ENCODE data around the gene SNX8.

DNA sequence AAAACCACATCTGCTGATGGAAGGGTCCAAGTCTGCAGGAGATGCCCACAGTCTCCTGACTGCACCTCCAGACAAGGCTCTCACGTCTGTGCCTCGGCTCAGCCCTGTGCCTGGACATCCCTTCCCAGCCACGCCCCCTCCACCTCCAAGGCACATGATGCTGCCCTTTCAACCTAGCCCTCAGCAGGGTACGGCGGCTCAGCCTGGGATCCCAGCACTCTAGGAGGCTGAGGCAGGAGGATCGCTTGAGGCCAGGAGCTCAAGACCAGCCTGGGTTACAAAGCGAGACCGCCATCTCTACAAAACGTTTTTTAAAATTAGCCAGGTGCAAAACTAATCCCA, 95.8 kb downstream of the SNX8 start:
- TF ChIP-seq ZNF274 (IDR thresholded peaks at IDR 0.05; ENCODE audit: low read depth, low read length) (no peak), SUZ12 (IDR thresholded peaks at IDR 0.05; ENCODE audit: extremely low read depth, insufficient read depth, insufficient read length) (no peak), YY1 (IDR thresholded peaks at IDR 0.05; ENCODE audit: insufficient read depth, insufficient read length) (no peak)

Data from NT2/D1 (cell line).